ENCODE measurements around the gene RNF183.

The RNF183 gene, protein sequence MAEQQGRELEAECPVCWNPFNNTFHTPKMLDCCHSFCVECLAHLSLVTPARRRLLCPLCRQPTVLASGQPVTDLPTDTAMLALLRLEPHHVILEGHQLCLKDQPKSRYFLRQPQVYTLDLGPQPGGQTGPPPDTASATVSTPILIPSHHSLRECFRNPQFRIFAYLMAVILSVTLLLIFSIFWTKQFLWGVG

GRCh38 chr9:113302792-113303418 lies at the start of gene RNF183:
RNF183 (minus strand) TSS chr9:113303376; CDS start chr9:113298184, 5,192 bp downstream.
- no peak for DNase-seq

GRCh38 chr9:113352411-113352810 lies 49.2 kb upstream of the RNF183 start:
- no peak for DNase-seq

GRCh38 chr9:113352006-113352405 lies 48.8 kb upstream of the RNF183 start:
- DNase-seq = no peak

- no peak for DNase-seq
These were observed 47.8 kb upstream of the RNF183 start for GRCh38 chr9:113350937-113351336.

DNA sequence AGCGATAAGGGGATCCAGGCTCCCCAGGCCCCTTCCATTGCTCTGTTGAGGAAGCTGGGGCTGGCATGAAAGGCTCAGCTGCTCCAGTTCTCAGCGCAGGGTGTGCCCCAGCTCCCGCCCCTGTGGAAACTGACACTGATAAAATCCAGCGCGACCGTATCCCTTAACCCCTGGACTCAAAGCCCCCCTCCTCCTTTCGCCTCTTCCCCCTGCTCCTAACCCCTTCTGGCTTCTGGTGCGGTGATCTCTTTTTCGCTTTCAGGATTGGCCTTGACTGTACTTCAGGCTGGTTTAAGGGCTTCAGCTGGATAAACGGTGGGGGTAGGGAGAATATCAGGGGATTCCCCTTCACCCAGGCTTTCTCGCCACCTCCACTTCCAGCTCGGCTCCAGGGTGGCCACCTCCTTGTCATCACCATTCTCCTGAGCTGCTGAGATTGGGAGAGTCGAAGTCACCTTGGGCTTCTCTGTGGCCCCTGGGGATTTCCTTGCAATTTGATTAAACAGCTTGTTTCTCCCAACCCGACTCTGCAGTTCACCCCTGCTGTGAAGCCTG lies 47.0 kb upstream of the RNF183 start:
- DNase-seq = no peak

GRCh38 chr9:113349445-113350094 lies 46.4 kb upstream of the RNF183 start, which contains the start of gene BSPRY:
BSPRY (plus strand) TSS chr9:113349541; CDS start chr9:113349580, 39 bp downstream.
- DNase-seq = no peak

GRCh38 chr9:113349066-113349444 lies 45.9 kb upstream of the RNF183 start:
- no peak for DNase-seq

DNA sequence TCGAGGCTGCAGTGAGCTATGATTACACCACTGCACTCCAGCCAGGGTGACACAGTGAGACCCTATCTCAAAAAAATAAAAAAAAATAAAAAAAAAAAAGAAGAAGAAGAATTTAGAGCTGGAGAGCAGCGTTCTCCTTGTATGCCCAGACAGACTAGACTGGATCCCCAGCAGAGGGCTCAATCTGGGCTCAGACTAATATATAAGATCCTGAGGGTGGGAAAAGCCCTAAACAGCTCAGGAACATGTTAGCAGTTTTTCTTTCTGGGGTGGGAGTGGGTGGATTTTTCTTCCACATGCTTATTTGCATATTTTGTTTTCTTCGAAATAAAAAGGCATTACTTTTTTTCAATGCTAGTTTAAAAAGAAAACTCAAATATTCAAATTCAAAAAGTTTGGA lies 45.3 kb upstream of the RNF183 start:
- no peak for DNase-seq

DNA sequence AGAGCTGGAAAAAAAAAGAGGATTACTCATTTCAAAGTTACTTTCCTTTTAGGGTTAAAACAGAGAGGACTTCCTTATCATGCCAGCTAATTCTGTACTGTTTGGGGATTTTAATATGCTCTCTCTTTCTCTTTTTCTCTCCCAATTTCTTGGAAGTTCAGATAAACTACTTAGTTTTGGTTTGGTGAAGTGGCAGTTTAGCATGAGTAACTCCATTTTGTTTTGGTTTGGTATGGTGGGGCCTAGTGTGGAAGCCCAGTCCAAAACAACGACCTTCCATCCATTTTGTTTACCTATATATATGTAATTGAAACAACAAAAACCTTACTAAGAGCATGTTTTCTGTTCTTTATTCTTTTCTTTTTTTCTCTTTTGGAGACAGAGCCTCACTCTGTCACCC lies 42.5 kb upstream of the RNF183 start:
- DNase-seq = no peak

DNA sequence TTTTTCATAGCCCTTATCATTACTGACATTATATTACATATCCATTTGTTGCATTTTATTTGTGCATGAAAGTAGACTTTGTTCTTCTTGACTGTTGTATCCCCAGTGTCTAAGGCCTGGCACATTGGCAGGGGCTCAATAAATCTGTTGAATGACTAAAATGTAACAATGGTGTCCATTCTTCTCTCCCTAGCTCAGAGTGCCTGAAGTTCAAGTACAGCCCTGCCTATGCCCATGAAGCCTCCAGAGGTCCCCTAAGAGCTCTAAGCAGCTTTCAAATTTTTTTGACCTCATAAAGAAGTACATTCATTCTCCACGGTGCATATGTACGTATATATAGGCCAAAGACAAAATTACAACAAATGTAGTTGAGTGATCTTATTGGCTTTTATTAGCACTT lies 42.0 kb upstream of the RNF183 start:
- no peak for DNase-seq

DNA sequence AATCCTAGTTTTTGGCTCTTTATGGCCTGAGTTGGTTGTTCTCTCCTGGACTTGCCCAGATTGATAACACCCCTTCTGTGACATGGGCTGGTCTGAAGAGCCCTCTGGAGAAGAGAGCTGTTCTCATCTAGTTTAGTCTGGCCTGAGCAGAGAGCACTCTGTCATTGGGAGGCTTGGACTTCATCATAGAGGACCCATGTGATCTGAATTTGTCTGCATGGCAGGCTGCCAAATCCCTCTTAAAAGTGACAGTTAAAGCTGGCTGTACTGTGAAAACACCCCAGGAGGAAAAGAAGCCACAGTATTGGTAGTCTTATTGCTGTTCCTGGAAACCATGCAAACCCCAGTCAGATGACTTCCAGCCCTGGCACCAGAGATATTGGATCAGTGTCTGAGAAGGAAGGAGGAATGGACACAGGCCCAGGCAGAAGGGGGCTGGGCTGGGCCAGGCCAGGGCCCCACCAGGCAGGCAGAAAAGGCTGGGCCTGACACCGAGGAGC lies 40.6 kb upstream of the RNF183 start:
- no peak for DNase-seq

DNA sequence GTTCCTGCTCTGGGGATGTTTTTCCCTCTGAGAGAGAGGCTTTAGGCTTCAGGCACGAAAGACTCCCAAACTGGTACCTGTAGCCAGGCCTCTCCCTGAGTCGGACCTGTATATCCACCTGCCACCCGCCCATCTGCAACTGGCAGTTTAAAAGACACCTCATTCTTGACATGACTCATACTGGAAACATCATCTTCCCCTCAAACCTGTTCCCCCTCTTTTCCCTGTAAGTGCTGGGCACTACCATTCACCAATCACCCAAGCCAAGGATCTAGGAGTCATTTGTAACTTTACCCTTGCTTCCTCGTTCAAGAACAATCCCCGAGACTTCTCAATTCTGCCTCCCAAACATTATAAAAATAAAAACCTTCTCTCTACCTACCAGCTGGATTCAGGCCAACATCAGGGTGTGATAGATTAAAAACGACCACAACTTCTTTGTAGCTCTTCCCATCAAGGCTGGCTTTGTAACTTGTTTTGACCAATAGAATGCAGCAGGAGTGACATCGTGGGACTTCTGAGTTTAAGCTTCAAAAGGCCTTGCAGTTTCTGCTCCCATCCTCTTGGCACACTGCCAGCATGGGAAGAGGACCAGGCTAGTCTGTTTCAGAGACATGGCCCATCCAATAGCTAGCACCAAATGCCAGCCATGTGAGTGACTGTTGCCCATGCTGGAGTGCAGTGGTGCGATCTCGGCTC lies 38.7 kb upstream of the RNF183 start:
- DNase-seq = no peak

GRCh38 chr9:113340011-113340699 lies 37.0 kb upstream of the RNF183 start, which contains the start of gene WDR31:
WDR31 (minus strand) TSS chr9:113340275; CDS start chr9:113332022, 8,253 bp downstream.
- DNase-seq = peak; percentile 73 to 76

DNA sequence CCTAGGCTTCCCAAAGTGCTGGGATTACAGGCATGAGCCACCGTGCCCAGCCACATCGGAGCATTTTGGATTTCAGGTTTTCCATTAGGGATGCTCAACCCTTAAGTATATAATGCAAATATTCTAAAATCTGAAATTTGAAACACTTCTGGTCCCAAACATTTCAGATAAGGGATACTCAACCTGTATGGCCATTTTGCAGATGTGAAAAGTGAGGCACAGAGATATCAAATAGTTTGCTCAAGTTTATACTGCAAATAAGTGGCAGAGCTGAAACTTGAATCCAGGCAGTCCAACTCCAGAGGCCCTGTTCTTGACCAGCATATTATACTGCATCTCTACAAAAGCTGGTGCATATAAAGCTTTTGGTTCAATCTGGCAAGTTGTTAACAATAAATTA lies 34.5 kb upstream of the RNF183 start:
- no peak for DNase-seq

- no peak for DNase-seq
These were observed 28.6 kb upstream of the RNF183 start for GRCh38 chr9:113331780-113332179.

GRCh38 chr9:113328045-113328782 lies 25.0 kb upstream of the RNF183 start:
- no peak for DNase-seq

- no peak for DNase-seq
These were observed 23.1 kb upstream of the RNF183 start for GRCh38 chr9:113326230-113326629.

- no peak for DNase-seq
These were observed 19.5 kb upstream of the RNF183 start for GRCh38 chr9:113322671-113323070.

DNA sequence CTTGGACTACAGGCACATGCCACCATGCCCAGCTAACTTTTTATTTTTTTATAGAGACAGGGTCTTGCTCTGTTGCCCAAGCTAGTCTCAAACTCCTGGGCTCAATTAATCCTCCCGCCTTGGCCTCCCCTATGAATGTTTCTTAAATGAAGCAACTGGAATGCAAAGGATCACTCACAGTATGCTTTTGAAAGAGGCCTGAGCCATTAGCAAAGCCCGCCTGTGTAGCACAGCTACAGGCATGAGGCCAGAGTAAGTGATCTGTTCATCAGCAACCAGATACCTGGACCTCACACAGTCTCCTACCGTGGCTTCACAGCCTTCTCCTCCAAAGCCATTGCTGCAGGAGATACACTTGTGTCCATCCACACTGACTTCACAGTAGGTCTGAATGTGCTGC lies 16.9 kb upstream of the RNF183 start:
- DNase-seq = no peak

DNA sequence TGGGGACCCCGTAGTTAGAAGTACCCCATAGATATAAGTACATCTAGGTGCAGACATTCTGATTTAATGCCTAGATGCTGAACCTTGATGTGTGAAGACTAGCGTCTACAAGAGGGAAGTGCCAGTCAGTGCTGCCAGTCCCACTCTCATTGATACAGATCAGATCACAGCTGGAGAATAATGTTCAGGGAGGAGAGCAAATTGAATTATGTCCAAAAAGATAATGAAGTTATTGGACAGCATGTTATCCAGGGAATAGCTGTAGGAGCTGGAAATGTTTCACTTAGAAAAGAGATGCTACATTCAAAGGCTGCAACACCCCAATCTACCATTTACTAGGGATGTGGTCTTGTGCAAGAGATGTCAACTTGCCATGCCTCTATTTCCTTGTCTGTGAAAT lies 15.9 kb upstream of the RNF183 start:
- DNase-seq = no peak

DNA sequence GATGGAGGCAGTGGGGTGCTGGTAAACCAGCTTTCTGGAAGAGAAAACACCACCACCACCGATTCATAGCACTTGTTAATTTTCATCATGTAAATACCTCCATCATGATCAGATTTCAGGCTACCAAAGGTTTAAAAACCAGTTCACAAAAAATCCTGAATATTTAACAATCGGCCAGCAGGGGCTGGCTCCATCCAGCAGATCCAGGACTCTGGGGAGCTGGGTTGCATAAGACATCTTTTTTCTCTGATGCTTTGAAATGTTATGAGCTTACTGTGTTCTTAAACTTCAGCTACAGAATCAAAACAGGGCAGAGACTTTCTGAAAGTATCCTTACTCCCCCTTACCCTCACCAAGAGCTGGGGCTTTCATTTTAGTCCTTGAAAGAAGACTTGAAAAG lies 14.6 kb upstream of the RNF183 start:
- DNase-seq = no peak

GRCh38 chr9:113316030-113316429 lies 12.9 kb upstream of the RNF183 start:
- DNase-seq = no peak
